Measurements from ENCODE around the gene GPAT3.

GRCh38 chr4:83591730-83592129 is 55.8 kb downstream of the GPAT3 start:
- TF ChIP-seq CTCF (IDR thresholded peaks at IDR 0.05) (no peak), POLR2A (IDR thresholded peaks at IDR 0.05) (no peak)

Measured in body of pancreas (tissue), 4 donors.